Skeletal muscle satellite cell (primary cell): Measurements from ENCODE around the gene PIGN.

ENCODE experiments used
- H3K27me3 ChIP-seq: 2 replicates; pipeline ENCODE4 v1.7.0; 2013; ENCODE audit warnings: low read length; ENCODE audit not compliant: control insufficient read depth, insufficient read depth
- H3K36me3 ChIP-seq: 2 replicates; pipeline ENCODE4 v1.7.0; 2013; ENCODE audit warnings: mild to moderate bottlenecking, control low read depth, low read length; ENCODE audit not compliant: insufficient read depth
- H3K4me1 ChIP-seq: 2 replicates; pipeline ENCODE4 v1.7.0; 2013; ENCODE audit warnings: low read length; ENCODE audit not compliant: control insufficient read depth, insufficient read depth
- H3K4me2 ChIP-seq: 2 replicates; pipeline ENCODE4 v1.7.0; 2013; ENCODE audit warnings: mild to moderate bottlenecking, low read length
- H3K4me3 ChIP-seq: 2 replicates; pipeline ENCODE4 v1.7.0; 2013; ENCODE audit warnings: low read length
- H3K9ac ChIP-seq: 2 replicates; pipeline ENCODE4 v1.7.0; 2013; ENCODE audit warnings: mild to moderate bottlenecking, low read depth, low read length, moderate library complexity
- H3K9me3 ChIP-seq: replicated peaks from 2 replicates; pipeline ENCODE4 v1.7.0; 2013; ENCODE audit warnings: mild to moderate bottlenecking, control low read depth, low read length

Gene PIGN

GRCh38 chr18:62200121-62200914 lies 13.5 kb upstream of the PIGN start:
- Histone ChIP-seq H3K4me3 (no peak overlapping the region), H3K4me2 (no peak overlapping the region), H3K9me3 (no peaks in the 10 kb centered on the region), H3K4me1 (no peaks in the 10 kb centered on the region), H3K36me3 (no peaks in the 10 kb centered on the region), H3K9ac (no peak overlapping the region), H3K27me3 (no peaks in the 10 kb centered on the region)

- Histone ChIP-seq H3K4me1 (no peaks in the 10 kb centered on the region), H3K9me3 (no peaks in the 10 kb centered on the region), H3K27me3 (no peaks in the 10 kb centered on the region), H3K9ac (no peak overlapping the region), H3K36me3 (no peaks in the 10 kb centered on the region), H3K4me2 (no peak overlapping the region), H3K4me3 (no peak overlapping the region)
Observed at GRCh38 chr18:62199629-62200028, 12.8 kb upstream of the PIGN start.

- H3K4me2 ChIP-seq, result no peak overlapping the region
- no peak overlapping the region for H3K4me3 ChIP-seq
Observed at GRCh38 chr18:62198259-62198658, 11.4 kb upstream of the PIGN start.

GRCh38 chr18:62196980-62197379 lies 10.1 kb upstream of the PIGN start:
- Histone ChIP-seq H3K4me2 (no peak overlapping the region), H3K27me3 (no peaks in the 10 kb centered on the region), H3K9ac (no peak overlapping the region), H3K9me3 (no peaks in the 10 kb centered on the region), H3K36me3 (no peaks in the 10 kb centered on the region), H3K4me3 (no peak overlapping the region), H3K4me1 (no peaks in the 10 kb centered on the region)

More at GRCh38 chr18:62198259-62198658, 11.4 kb upstream of the PIGN start:
- Histone ChIP-seq H3K9ac (no peak overlapping the region), H3K9me3 (no peaks in the 10 kb centered on the region), H3K36me3 (no peaks in the 10 kb centered on the region), H3K27me3 (no peaks in the 10 kb centered on the region), H3K4me1 (no peaks in the 10 kb centered on the region)

- H3K4me1 ChIP-seq, result peaks cover 2% of the 10 kb centered on the region
- no peaks in the 10 kb centered on the region for H3K27me3 ChIP-seq
- no peaks in the 10 kb centered on the region for H3K9me3 ChIP-seq
- no peak overlapping the region for H3K4me2 ChIP-seq
- no peak overlapping the region for H3K4me3 ChIP-seq
- no peak overlapping the region for H3K9ac ChIP-seq
- H3K36me3 ChIP-seq, result no peaks in the 10 kb centered on the region
Observed at GRCh38 chr18:62196079-62196478, 9.2 kb upstream of the PIGN start.

GRCh38 chr18:62189208-62189607 lies 2.4 kb upstream of the PIGN start:
- H3K27me3 ChIP-seq, result no peaks in the 10 kb centered on the region
- H3K36me3 ChIP-seq, result no peaks in the 10 kb centered on the region
- peak overlapping the region; percentile 99 for H3K4me3 ChIP-seq
- H3K4me1 ChIP-seq, result peaks cover 12% of the 10 kb centered on the region
- H3K9me3 ChIP-seq, result no peaks in the 10 kb centered on the region
- peak overlapping the region; percentile 92 for H3K9ac ChIP-seq
- H3K4me2 ChIP-seq, result peak overlapping the region; percentile 93

- Histone ChIP-seq H3K27me3 (no peaks in the 10 kb centered on the region), H3K4me3 (peak overlapping the region; percentile 99), H3K4me1 (peaks cover 12% of the 10 kb centered on the region), H3K36me3 (no peaks in the 10 kb centered on the region), H3K4me2 (peak overlapping the region; percentile 93), H3K9me3 (no peaks in the 10 kb centered on the region), H3K9ac (peak overlapping the region; percentile 92)
Observed at GRCh38 chr18:62187543-62188510, 971 bp upstream of the PIGN start.

GRCh38 chr18:62186499-62186773 lies 420 bp downstream of the PIGN start:
- H3K9me3 ChIP-seq, result no peaks in the 10 kb centered on the region
- H3K27me3 ChIP-seq, result no peaks in the 10 kb centered on the region
- H3K4me3 ChIP-seq, result peak overlapping the region; percentile 99
- peaks cover 12% of the 10 kb centered on the region for H3K4me1 ChIP-seq
- H3K4me2 ChIP-seq, result peak overlapping the region; percentile 81
- no peaks in the 10 kb centered on the region for H3K36me3 ChIP-seq
- H3K9ac ChIP-seq, result peak overlapping the region; percentile 75

- no peaks in the 10 kb centered on the region for H3K36me3 ChIP-seq
- H3K4me3 ChIP-seq, result no peak overlapping the region
- no peaks in the 10 kb centered on the region for H3K9me3 ChIP-seq
Observed at GRCh38 chr18:62183578-62184195, 3.2 kb downstream of the PIGN start.

GRCh38 chr18:62182220-62182619 lies 4.6 kb downstream of the PIGN start:
- Histone ChIP-seq H3K4me2 (no peak overlapping the region), H3K36me3 (no peaks in the 10 kb centered on the region), H3K27me3 (no peaks in the 10 kb centered on the region), H3K4me3 (no peak overlapping the region), H3K9ac (no peak overlapping the region), H3K4me1 (no peaks in the 10 kb centered on the region), H3K9me3 (no peaks in the 10 kb centered on the region)

More at GRCh38 chr18:62183578-62184195, 3.2 kb downstream of the PIGN start:
- H3K9ac ChIP-seq, result no peak overlapping the region
- H3K4me2 ChIP-seq, result no peak overlapping the region
- no peaks in the 10 kb centered on the region for H3K27me3 ChIP-seq
- no peaks in the 10 kb centered on the region for H3K4me1 ChIP-seq

- H3K9me3 ChIP-seq, result no peaks in the 10 kb centered on the region
- no peak overlapping the region for H3K4me2 ChIP-seq
Observed at GRCh38 chr18:62179213-62179612, 7.6 kb downstream of the PIGN start.

More at GRCh38 chr18:62179213-62179612, 7.6 kb downstream of the PIGN start:
- Histone ChIP-seq H3K9ac (no peak overlapping the region), H3K4me3 (no peak overlapping the region), H3K27me3 (no peaks in the 10 kb centered on the region), H3K4me1 (no peaks in the 10 kb centered on the region), H3K36me3 (no peaks in the 10 kb centered on the region)
